GM21515 (cell line): Measurements from ENCODE around the gene ITSN1.
"Not testable (repeated sequence)": the region's sequence is repeated elsewhere in the genome, so short reads cannot be mapped to it uniquely, and the experiment has no call there.

Experiments used
- ATAC-seq: cut with Tn5 transposase; IDR thresholded peaks from one replicate; pipeline ENCODE4 v1.9.1; 2021; ENCODE audit not compliant: unreplicated experiment

Gene ITSN1

DNA sequence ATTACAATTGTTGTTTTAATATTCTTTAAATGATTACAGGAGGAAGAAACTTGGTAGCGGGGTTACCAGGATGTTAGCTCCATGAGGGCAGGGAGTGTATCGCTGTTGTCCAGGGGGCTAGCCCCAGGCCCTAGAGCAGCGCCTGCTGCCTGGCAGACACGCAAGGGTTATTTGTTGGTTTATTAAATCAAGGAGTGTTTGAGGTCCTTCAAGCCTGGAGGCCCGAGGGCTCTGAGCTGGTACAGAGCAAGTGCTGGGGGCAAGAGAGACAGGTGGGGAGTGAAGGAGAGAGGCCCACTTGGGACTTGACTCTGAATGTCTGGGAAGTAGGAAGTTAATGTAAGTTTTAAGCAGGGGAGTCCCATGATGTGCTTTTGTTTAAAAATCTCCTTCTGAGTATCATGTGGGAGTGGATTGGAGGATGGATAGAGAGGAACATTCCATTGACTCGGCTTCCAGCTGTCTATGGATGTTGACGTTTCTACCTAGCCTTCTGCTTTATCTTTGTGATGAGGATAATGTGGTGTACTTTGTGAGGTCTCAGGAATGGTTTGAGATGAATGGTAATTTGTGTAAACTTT, 8.7 kb downstream of the ITSN1 start:
- no peak for ATAC-seq

DNA sequence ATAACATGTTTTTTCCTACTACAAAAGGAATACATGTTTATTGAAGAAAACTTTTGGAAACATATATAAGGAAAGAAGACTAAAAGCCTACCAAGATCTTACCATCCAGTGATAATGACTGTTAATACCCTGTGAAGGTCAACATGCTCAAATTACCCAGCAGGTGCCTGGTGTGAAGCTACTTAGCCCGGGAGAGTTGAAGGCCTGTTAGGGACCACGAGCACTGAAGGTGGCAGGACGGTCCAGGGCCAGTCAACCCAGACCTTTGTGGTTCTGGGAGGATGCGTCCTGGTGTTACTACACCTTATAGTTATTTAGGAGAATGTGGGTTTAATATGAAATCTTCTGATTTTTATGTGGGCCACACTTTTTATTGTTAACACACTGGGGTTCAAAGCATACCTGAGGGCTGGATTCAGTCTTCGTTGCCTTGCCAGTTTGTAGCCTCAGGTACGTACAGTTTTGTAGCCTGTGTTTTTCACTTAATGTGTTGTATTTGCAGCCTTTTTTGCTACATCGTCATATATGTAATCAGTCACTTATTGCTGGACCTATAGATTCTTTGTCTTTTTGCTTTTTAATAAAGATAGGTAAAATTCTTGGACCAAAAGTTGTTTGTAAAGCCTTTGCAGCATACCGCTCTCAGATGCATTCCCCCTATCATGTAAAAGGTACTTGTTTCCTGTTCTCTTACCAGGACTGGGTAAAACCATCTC, 9.8 kb downstream of the ITSN1 start:
- no peak for ATAC-seq

DNA sequence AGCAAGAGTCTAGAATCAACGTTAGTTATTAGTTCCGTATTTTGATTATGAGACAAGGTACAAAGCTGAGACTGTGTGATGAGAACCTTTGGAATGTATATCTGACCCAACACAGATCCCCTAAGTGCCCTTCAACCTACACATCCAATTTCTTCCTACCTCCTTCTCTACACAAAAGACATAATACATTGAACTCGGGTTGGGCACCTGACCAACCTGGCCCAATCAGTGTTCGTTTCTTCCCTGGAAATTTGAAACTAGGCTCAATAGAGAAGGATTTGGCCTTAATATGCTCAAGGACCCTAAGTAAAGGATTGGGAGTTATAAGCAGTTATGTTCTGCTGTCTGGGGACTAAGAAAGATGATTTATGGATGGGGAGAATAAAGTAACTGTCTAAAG, 12.1 kb downstream of the ITSN1 start:
- ATAC-seq = no peak

DNA sequence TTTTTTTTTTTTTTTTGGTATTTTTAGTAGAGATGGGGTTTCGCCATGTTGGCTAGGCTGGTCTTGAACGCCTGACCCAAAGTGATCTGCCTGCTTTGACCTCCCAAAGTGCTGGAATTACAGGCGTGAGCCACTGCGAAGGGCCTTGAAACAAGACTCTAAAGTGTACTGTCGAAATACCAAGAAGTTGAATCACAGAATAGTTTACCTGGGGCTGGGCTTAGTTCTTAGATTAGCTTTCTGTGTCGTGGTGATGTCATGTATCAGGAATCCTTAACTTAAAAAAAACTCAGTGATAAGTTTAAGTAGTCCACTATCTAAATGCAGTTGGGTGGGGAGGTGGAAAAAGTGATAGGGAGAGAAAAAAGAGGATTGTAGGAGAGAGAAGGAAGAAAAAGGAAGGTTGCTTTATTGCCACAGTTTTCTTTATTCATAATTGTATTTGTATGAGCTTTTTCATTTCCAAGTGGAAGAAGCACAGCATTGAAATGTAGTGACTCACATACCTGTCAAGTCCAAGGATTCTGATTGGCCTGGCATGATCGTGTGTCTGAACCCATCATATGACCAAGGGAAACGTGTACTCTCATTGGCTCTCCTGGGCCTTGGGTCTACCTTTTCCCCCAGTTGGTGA, 13.4 kb downstream of the ITSN1 start:
- no peak for ATAC-seq

DNA sequence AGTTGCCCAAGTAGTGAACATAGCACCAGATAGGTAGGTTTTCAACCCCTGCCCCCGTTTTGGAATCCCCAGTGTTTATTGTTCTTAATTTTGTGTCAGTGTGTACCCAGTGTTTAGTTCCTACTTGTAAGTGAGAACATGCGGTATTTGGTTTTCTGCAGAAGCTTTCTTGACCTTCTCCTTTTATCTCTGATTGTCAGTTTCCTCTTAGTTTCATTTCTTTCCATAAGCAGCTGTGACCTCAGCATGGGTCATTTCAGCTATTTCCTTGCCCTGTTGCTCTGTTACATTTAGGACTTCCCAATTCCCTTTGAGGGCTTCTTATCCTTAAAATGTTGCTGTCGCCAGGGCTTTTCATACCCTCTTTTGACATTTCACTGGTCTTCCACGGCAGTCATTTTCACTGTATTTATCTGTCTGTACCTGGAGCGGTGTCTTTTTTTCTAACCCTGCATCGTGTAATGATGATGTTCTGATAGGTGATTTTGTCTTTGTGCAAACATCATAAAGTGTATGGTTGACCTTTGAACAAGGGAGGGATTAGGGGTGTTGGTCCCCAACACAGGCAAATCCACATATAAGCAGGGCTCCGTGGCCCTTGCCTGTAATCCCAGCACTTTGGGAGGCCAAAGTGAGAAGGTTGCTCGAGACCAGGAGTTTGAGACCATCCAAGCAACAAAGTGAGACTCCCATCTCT, 15.0 kb downstream of the ITSN1 start:
- no peak for ATAC-seq

DNA sequence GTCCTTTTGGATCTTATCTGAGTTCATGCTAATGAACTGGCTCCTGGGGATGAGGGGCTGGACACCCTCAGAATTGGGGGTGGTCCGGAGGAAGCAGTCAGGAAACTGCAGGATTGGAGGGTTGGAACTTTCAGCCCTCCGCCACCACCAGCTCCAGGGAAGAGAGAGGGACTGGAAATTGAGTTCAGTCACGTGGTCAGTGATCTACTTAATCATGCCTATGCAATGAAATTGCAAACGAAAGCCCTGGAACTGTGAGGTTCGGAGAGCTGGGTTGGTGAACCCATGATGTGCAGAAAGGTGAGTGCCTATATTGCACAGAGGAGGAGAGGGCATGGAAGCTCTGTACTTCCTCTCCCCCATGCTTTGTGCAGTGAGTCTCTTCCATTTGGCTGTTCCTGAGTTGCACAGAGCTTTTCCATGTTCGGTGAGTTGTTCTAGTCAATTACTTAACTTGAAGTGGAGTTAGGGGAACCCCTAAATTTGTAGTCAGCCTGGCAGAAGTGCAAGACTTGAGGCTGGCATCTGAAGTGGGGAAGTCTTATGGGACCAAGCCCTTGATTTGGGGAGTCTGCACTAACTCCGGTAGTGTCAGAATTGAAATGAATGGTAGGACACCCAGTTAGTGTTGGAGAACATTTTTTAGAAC, 16.7 kb downstream of the ITSN1 start:
- ATAC-seq = no peak

DNA sequence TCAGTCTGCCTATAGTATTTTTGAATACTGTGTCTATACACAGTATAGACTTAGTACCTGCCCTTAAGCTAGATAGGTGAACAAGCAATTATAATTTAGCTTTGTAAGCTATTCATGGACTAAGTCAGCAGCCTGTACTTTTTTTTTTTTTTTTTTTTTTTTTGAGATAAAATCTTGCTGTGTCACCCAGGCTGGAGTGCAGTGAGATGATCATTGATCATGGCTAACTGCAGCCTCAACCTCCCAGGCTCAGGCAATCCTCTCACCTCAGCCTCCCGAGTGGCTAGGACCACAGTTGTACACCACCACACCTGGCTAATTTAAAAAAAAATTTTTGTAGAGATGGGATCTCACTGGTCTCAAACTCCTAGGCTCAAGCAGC, 17.3 kb downstream of the ITSN1 start:
- no peak for ATAC-seq

DNA sequence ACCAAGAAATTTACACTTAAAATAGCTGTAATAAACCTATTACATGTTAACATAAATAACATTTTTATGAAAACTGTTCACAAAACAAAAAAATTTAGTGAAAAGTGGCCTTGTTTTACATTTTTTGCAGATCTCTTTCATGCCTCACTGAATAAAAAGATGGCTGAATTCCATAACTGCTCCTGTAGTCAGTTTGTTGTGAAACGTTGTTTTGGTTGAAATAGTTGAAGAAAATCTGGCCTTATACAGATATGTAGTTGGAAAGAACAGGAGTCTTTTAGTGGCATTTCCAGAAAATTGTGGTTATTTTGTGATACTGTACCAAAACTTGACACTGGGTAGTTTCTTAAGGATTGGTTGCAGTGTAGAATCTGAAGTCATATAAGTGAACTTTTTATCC, 18.1 kb downstream of the ITSN1 start:
- ATAC-seq = no peak

DNA sequence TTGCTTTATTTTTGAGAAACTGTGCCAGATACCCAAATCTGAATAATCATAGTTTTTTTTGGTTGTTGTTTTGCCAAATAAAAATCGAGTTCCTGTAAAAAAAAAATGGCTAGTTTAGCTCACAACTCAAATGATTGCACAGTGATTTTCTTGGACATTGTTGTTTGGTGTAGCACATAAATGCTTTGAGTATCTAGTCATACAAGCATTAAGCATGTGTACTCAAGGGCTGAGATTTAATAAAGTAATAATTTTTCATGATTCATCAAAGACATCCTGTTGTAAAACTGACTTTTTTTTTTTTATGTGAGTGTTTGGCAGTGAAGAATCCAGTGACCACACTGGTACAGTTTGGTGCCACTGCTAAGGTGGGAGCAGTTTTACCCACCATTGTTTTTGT, 18.8 kb downstream of the ITSN1 start:
- ATAC-seq = no peak

DNA sequence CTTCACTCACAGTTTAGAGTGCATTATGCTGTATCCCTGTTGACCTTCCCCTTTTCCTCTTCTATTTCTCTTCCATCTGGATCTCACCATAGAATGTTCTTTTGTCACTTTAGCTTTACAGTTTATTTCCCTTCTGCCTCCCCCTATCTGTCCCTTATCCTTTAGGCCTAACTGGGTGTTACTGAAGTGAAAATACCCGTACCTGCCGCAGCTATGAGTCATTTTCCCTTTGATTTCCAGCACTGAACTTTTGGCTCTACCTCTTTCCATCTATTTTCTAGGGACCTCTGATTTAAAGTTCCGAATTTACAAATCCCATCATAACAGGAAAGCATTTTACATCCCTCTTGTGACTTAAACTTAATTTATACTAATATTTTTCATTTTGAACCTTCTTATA, 19.7 kb downstream of the ITSN1 start:
- no peak for ATAC-seq

DNA sequence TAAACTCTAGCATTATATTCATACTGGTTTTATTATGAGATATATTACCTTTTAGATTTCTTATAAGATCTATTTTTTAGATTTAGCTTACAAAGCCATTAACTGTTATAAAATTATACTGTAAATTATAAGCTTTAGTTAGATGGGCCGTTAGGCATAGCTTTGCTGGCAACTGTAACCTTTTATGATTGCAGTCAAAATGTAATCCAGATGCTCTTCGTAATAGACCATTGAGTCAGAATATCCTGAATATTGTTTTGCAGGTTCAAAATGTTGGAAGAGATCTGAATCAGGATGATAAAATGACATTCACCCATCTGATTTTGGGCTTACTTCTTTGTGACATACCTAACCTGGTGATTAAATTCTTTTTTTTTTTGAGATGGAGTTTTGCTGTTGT, 20.9 kb downstream of the ITSN1 start:
- ATAC-seq = no peak

DNA sequence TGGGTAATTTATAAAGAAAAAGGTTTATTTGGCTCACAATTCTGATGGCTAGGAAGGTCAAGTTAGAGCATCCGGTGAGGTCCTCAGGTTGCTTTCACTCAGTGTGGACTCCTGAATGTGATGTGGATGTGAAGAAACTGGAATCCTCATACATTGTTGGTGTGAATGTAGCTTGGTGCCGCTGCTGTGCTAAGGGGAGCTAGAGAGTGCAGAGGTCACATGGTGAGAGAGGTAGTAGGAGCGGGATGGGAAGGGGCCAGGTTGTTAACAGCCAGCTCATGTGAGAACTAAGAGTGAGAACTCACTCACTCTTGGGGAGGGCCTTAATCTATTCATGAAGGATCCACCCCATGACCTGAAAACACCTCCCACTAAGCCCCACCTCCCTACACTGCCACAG, 21.8 kb downstream of the ITSN1 start:
- no peak for ATAC-seq

DNA sequence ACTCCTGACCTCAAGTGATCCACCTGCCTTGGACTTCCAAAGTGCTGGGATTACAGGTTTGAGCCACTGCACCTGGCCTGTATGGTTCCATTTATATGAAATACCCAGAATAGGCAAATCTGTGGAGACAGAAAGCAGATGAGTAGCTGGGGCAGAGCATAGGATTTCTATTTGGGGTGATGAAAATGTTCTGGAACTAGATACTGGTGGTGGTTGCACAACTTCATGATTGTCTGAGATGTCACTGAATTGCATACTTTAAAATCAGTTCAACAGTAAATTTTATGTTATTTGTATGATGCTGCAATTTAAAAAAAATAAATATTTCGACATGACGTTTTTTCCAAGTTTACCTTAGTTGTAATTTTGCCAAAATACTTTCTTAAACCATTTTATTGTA, 23.9 kb downstream of the ITSN1 start:
- no peak for ATAC-seq

DNA sequence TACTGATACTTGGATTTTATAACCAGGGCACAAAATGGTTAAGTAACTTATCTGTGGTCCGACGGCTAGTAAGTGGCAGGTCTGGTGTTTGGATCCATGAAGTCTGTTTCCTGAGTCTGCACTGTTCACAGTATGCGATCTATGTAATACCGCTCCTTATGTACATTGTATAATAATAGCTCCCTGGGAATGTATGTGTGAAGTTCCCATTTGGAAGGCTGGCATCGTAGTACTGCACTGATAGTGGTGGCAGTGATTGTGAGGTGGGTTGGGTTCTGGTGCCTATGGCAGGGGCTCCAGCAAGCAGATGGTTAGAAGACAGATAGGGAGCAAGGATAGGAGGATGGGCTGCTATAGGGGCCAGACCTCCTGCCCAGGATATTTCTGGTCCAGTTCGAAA, 25.3 kb downstream of the ITSN1 start:
- no peak for ATAC-seq

DNA sequence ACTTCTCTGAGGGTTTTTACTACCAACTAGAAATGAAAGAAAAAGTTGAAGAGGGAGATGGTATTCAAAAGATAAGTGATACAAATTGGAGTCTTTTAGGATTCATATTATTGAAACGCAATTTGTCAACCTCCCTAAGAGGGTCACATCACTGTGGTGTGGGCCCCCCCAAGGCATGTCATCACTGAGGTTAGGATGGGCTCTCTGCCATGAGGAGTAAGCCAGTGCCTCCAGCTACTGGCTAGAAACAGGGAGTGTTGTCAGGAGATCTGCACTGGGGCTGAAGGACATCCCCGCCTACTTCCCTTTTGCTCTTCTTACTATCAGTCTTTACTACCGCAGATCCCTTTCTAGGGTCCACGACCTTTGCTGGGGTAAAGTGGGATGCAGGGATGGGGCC, 25.9 kb downstream of the ITSN1 start:
- ATAC-seq = no peak

DNA sequence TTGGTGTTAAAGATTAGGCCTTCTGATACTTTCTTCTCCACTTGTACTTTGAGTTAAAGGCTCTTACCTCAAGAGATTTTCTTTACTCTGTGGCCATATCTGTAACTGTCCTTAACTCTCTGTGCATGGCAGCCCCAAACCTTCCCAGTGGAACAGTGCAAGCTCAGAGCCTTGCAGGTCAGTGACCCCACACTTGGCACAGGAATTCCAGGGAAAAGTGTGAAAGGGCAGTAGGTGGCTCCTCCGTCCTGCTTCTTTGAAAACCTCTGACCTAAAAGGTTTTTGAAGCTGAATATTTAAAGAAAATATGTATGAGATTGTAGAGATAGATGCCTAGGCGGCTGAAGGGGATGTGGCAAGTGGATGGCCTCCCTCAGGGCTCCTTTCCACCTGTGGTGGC, 26.3 kb downstream of the ITSN1 start:
- no peak for ATAC-seq

DNA sequence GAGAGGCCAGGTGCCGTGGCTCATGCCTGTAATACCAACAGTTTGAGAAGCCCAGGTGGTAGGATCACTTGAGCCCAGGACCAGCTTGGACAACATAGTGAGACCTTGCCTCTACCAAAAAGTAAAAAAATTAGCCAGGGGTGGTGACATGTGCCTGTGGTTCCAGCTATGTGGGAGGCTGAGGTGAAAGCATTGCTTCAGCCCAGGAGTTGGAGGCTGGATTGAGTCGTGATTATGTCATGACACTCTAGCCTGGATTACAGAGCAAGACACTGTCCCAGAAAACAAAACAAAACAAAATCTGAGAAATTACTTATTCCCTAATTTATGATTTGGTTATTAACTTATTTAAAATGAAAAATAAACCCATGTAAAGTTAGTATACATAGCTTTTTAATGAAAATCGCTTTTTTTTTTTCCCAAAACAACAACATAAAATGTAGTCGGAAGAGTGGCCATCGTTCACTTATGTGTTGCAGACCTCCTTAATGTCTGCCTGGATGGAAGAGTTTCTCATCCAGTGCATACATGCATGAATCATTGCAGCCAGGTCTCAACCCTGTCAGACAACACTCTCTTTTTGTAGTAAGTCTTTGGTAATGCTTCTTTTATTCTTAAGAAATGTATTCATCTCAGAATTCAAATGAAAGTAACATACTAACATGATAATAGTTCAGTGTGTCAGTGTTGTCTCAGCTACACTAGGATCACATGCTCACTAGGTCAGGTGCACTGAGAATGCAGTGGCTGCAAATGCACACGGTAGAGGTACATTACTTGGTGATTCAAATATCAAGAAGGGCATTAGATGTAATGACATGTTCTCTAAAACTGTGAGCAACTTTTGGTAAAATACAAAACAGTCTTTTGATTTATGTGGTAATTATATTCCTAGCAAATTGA, 28.0 kb downstream of the ITSN1 start:
- no peak for ATAC-seq

DNA sequence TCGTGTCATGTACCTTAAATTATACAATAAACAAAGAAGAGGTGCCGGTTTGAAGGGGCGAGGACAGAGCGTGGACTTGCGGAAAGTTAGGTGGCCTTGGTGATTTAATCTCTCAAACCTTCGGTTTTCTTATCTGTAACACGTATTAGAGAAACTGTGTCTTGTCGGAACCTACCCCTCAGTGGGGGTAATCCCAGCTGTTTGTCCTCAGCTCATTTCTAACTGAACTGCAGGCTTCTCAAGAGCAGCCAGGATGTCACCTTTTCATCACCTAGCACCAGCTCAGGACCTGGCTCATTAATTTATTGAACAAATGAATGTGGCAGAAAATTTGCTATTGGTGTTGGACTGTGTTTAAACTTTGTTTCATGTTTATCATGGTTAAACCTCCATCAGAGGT, 31.2 kb downstream of the ITSN1 start:
- ATAC-seq = no peak

DNA sequence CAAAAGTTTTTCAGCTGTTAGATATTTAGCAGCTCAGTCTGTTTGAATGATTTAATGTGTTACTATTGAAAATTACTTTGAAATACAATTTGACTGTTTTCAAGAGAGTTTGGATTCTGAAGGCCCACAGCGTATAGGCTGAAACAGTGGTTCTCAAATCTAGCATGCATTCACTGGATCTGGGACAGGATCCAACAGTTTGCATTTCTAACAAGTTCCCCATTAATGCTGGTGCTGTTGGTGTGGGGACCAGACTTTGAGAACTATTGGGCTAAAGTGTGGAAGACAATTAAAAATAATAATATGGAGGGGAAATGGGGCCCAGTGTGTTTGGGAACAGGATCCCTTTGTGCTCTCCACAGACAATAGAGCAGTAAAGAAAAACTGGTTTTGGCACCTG, 31.9 kb downstream of the ITSN1 start:
- ATAC-seq = no peak

DNA sequence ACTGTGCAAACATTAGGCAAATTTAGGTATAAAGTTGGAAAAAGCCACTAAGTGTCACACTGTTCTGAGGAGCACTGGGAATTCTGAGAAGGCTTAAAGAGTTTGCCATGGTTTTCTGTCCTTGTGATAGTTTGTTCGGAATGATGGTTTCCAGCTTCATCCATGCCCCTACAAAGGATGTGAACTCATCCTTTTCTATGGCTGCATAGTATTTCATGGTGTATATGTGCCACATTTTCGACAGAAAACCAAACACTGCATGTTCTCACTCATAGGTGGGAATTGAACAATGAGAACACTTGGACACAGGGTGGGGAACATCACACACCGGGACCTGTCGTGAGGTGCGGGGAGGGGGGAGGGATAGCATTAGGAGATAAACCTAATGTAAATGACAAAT, 34.4 kb downstream of the ITSN1 start:
- not testable (repeated sequence) for ATAC-seq

DNA sequence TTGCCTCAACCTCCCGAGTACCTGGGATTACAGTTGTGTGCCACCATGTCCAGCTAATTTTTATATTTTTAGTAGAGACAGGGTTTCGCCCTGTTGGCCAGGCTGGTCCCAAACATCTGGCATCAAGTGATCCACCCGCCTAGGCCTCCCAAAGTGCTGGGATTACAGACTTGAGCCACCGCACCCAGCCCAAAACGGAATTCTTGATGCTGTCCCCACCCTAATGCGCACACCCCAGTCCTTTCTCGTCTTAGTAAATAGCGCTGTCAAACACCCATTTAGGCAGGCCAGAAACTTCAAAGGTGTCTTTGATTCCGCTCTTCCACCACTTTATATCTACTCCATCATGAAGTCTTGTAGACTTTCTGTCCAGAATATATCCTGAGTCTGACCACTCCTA, 35.1 kb downstream of the ITSN1 start:
- ATAC-seq = no peak
